Measurements from ENCODE around the gene SNHG17. TPM values are rescaled to one million over a fixed set of nuclear protein-coding genes. Genes with fewer than 3 reads are reported as not detected.

Gene SNHG17
- total RNA-seq, 2 donors from 2014 or later, result 69.2 to 99.4 TPM

Other genes starting within 250 kb of the SNHG17 start
- gene KIAA1755, start 174.6 kb downstream of the SNHG17 start, total RNA-seq, result not detected
- gene BPI, start 131.2 kb downstream of the SNHG17 start, total RNA-seq, result not detected
- gene LBP, start 88.8 kb downstream of the SNHG17 start, total RNA-seq, result not detected
- gene RALGAPB, start 37.5 kb upstream of the SNHG17 start, total RNA-seq, result 10 to 100 TPM; 42.1 to 45.2 TPM
- gene ADIG, start 145.9 kb upstream of the SNHG17 start, total RNA-seq, result not detected
- not detected for gene ARHGAP40, start 166.5 kb upstream of the SNHG17 start, total RNA-seq

Measured in T-helper 17 cell (primary cell).